Measurements from ENCODE around the gene SLIT3.

Gene SLIT3

DNA sequence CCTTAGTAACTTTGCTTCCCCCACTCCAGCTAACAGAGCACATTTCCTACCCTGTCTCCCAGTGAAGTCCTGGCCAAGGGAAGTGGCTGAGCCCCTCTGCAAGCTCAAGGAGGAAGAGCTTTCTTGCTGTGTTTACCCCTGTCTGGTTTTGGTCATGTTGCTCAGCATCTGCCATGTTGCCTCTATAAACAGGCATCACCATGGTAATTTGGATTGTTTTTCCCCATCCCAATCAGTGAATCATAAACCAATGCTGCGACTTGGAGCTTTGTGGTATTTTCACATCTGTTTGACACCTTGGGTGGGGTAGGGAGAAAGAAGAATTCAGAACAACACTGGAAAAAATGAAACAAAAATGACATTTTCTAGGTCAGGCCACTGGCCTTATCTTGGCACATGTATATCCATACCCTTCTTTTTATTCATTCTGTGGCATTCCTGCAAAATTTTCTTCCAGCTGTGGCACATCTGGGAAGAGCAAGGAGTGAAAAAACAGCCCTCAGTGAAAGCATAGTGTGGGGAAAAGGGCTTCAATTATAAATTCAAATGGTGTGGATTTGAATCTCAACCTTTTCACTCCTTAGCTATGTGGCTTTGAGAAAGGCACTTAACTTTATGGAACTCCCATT, 42.5 kb downstream of the SLIT3 start:
- H3K27me3 ChIP-seq (ENCODE audit: control insufficient read depth, insufficient read depth, low read length): no peaks in the 10 kb centered on the region
- no peaks in the 10 kb centered on the region for H3K36me3 ChIP-seq (ENCODE audit: control insufficient read depth, insufficient read depth, low read length)
- no peak overlapping the region for H3K9ac ChIP-seq (ENCODE audit: low read depth, low read length)
- no peaks in the 10 kb centered on the region for H3K4me1 ChIP-seq (ENCODE audit: control insufficient read depth, insufficient read depth, low read length)
- H3K4me3 ChIP-seq (ENCODE audit: low read depth, low read length): no peak overlapping the region
- no peaks in the 10 kb centered on the region for H3K9me3 ChIP-seq (ENCODE audit: control insufficient read depth, insufficient read depth, low read length)

GRCh38 chr5:169256191-169256590, 44.7 kb downstream of the SLIT3 start:
- Histone ChIP-seq H3K9ac (ENCODE audit: low read depth, low read length) (no peak overlapping the region), H3K27me3 (ENCODE audit: control insufficient read depth, insufficient read depth, low read length) (no peaks in the 10 kb centered on the region), H3K4me1 (ENCODE audit: control insufficient read depth, insufficient read depth, low read length) (no peaks in the 10 kb centered on the region), H3K4me3 (ENCODE audit: low read depth, low read length) (no peak overlapping the region), H3K36me3 (ENCODE audit: control insufficient read depth, insufficient read depth, low read length) (no peaks in the 10 kb centered on the region), H3K9me3 (ENCODE audit: control insufficient read depth, insufficient read depth, low read length) (no peaks in the 10 kb centered on the region)

DNA sequence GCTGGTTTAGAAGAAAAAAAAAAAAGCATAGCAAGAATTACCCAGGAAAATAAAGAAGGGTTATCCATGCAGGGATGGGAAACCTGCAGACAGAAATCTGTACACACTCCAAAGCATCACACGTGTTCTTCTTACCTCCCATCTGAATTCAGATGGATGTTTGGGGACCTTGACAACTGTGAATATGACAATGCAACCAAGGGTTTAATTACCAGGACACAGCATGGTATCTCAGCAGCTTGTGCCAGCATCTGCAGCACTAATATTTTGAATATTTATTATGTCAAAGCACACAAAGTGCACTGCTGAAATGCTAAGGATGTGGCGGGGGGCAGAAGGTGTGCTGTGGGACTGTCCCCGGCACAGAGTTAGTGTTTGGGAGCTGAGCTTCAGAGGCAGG, 47.9 kb downstream of the SLIT3 start:
- Histone ChIP-seq H3K36me3 (ENCODE audit: control insufficient read depth, insufficient read depth, low read length) (no peaks in the 10 kb centered on the region), H3K9ac (ENCODE audit: low read depth, low read length) (no peak overlapping the region), H3K27me3 (ENCODE audit: control insufficient read depth, insufficient read depth, low read length) (peaks cover 3% of the 10 kb centered on the region), H3K9me3 (ENCODE audit: control insufficient read depth, insufficient read depth, low read length) (no peaks in the 10 kb centered on the region), H3K4me1 (ENCODE audit: control insufficient read depth, insufficient read depth, low read length) (no peaks in the 10 kb centered on the region), H3K4me3 (ENCODE audit: low read depth, low read length) (no peak overlapping the region)

- Histone ChIP-seq H3K4me3 (ENCODE audit: low read depth, low read length) (no peak overlapping the region), H3K27me3 (ENCODE audit: control insufficient read depth, insufficient read depth, low read length) (peaks cover 3% of the 10 kb centered on the region), H3K4me1 (ENCODE audit: control insufficient read depth, insufficient read depth, low read length) (no peaks in the 10 kb centered on the region), H3K9me3 (ENCODE audit: control insufficient read depth, insufficient read depth, low read length) (no peaks in the 10 kb centered on the region), H3K36me3 (ENCODE audit: control insufficient read depth, insufficient read depth, low read length) (no peaks in the 10 kb centered on the region), H3K9ac (ENCODE audit: low read depth, low read length) (no peak overlapping the region)
Measured at GRCh38 chr5:169251333-169252084, 49.4 kb downstream of the SLIT3 start.

- Histone ChIP-seq H3K36me3 (ENCODE audit: control insufficient read depth, insufficient read depth, low read length) (no peaks in the 10 kb centered on the region), H3K4me1 (ENCODE audit: control insufficient read depth, insufficient read depth, low read length) (no peaks in the 10 kb centered on the region), H3K4me3 (ENCODE audit: low read depth, low read length) (no peak overlapping the region), H3K9ac (ENCODE audit: low read depth, low read length) (no peak overlapping the region), H3K9me3 (ENCODE audit: control insufficient read depth, insufficient read depth, low read length) (no peaks in the 10 kb centered on the region), H3K27me3 (ENCODE audit: control insufficient read depth, insufficient read depth, low read length) (peaks cover 3% of the 10 kb centered on the region)
Measured at GRCh38 chr5:169250887-169251286, 50.1 kb downstream of the SLIT3 start.

DNA sequence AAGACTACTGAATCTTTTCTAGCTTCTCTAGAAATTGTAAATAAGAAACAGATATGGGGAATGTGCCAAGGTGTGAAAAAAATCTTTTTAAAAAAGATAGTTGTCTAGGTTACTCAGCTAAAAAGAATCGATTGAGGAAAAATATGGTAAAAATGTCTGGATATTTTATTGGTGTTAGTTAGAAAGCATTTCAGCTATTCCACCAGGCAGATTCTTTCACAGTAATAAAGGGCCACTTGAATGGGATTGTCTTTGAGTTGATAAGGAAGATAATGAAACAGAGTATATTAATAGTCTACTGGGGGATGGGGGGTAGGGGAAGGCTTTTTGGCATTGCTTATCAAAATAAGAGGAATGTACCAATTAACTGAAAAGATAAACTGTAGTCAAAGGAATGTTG, 51.9 kb downstream of the SLIT3 start:
- Histone ChIP-seq H3K9ac (ENCODE audit: low read depth, low read length) (no peak overlapping the region), H3K27me3 (ENCODE audit: control insufficient read depth, insufficient read depth, low read length) (peaks cover 3% of the 10 kb centered on the region), H3K9me3 (ENCODE audit: control insufficient read depth, insufficient read depth, low read length) (no peaks in the 10 kb centered on the region), H3K36me3 (ENCODE audit: control insufficient read depth, insufficient read depth, low read length) (no peaks in the 10 kb centered on the region), H3K4me3 (ENCODE audit: low read depth, low read length) (no peak overlapping the region), H3K4me1 (ENCODE audit: control insufficient read depth, insufficient read depth, low read length) (no peaks in the 10 kb centered on the region)

DNA sequence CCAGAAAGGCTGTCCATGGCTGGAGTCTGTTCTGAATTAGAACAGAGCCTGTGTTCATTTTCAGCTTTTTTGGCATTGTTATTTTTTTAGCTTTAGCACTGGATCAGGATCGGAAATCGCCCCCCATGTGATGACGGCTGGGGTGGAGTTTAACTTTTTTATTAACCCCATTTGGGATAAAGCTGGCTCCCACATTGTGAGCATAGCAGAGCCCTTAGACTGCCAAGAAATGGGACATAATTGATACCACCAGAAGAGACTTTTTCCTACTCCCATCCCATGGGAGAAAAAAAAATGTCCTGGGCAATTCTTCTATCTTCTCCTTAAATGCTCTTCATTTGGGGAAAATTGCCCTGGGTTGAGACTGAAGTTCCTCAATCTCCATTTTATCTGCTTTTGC, 52.4 kb downstream of the SLIT3 start:
- Histone ChIP-seq H3K36me3 (ENCODE audit: control insufficient read depth, insufficient read depth, low read length) (no peaks in the 10 kb centered on the region), H3K9ac (ENCODE audit: low read depth, low read length) (no peak overlapping the region), H3K4me1 (ENCODE audit: control insufficient read depth, insufficient read depth, low read length) (no peaks in the 10 kb centered on the region), H3K4me3 (ENCODE audit: low read depth, low read length) (no peak overlapping the region), H3K27me3 (ENCODE audit: control insufficient read depth, insufficient read depth, low read length) (peaks cover 3% of the 10 kb centered on the region), H3K9me3 (ENCODE audit: control insufficient read depth, insufficient read depth, low read length) (no peaks in the 10 kb centered on the region)

- Histone ChIP-seq H3K36me3 (ENCODE audit: control insufficient read depth, insufficient read depth, low read length) (no peaks in the 10 kb centered on the region), H3K4me1 (ENCODE audit: control insufficient read depth, insufficient read depth, low read length) (no peaks in the 10 kb centered on the region), H3K27me3 (ENCODE audit: control insufficient read depth, insufficient read depth, low read length) (no peaks in the 10 kb centered on the region), H3K9me3 (ENCODE audit: control insufficient read depth, insufficient read depth, low read length) (no peaks in the 10 kb centered on the region), H3K9ac (ENCODE audit: low read depth, low read length) (no peak overlapping the region), H3K4me3 (ENCODE audit: low read depth, low read length) (no peak overlapping the region)
Measured at GRCh38 chr5:169244812-169245211, 56.1 kb downstream of the SLIT3 start.

DNA sequence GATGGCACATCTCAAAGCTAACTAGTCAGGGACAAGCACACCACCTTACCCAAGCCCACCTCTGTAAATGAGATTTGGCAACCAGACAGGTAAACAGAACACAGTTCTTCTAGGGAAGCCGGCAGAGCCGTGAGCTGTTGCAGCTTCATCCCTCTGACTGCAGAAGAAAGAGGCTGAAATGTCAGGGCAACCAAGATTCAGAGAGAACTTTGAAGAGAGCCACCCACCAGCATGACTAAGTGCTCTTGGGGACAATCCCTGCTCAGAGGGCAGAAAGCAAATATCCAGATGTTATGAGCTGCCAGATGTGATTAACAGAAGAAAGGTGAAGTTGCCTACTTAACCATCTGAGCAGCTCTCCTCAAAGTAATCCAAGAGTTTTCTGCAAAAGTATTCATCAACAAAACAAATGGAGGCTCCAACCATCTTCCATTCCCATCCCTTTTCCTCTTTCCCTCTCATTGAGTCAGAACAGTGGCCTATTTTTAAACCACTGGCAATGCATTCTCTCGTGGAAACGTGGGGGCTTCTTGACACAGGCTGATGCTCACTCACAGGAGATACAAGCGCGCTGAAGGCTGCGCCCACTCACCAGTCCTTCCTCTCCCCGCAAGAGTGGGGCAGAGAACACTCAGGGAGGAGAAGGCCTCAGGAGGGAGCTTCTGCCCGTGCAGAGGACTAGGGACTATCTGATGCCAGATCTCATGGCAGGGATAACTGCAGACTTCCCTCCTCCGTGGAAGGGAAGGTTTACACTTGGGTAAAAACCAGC, 57.1 kb downstream of the SLIT3 start:
- no peaks in the 10 kb centered on the region for H3K4me1 ChIP-seq (ENCODE audit: control insufficient read depth, insufficient read depth, low read length)
- H3K27me3 ChIP-seq (ENCODE audit: control insufficient read depth, insufficient read depth, low read length): no peaks in the 10 kb centered on the region
- H3K36me3 ChIP-seq (ENCODE audit: control insufficient read depth, insufficient read depth, low read length): no peaks in the 10 kb centered on the region
- H3K9me3 ChIP-seq (ENCODE audit: control insufficient read depth, insufficient read depth, low read length): no peaks in the 10 kb centered on the region
- no peak overlapping the region for H3K4me3 ChIP-seq (ENCODE audit: low read depth, low read length)
- no peak overlapping the region for H3K9ac ChIP-seq (ENCODE audit: low read depth, low read length)

GRCh38 chr5:169242849-169243186, 58.1 kb downstream of the SLIT3 start:
- Histone ChIP-seq H3K9me3 (ENCODE audit: control insufficient read depth, insufficient read depth, low read length) (no peaks in the 10 kb centered on the region), H3K9ac (ENCODE audit: low read depth, low read length) (no peak overlapping the region), H3K4me3 (ENCODE audit: low read depth, low read length) (no peak overlapping the region), H3K36me3 (ENCODE audit: control insufficient read depth, insufficient read depth, low read length) (no peaks in the 10 kb centered on the region), H3K27me3 (ENCODE audit: control insufficient read depth, insufficient read depth, low read length) (no peaks in the 10 kb centered on the region), H3K4me1 (ENCODE audit: control insufficient read depth, insufficient read depth, low read length) (no peaks in the 10 kb centered on the region)

GRCh38 chr5:169242175-169242848, 58.6 kb downstream of the SLIT3 start:
- Histone ChIP-seq H3K4me3 (ENCODE audit: low read depth, low read length) (no peak overlapping the region), H3K36me3 (ENCODE audit: control insufficient read depth, insufficient read depth, low read length) (no peaks in the 10 kb centered on the region), H3K9me3 (ENCODE audit: control insufficient read depth, insufficient read depth, low read length) (no peaks in the 10 kb centered on the region), H3K9ac (ENCODE audit: low read depth, low read length) (no peak overlapping the region), H3K27me3 (ENCODE audit: control insufficient read depth, insufficient read depth, low read length) (no peaks in the 10 kb centered on the region), H3K4me1 (ENCODE audit: control insufficient read depth, insufficient read depth, low read length) (no peaks in the 10 kb centered on the region)
